Astrocyte (in vitro differentiated cells and primary cell): ENCODE measurements around the gene NUDT16L1. TPM values are rescaled to one million over a fixed set of nuclear protein-coding genes. Genes with fewer than 3 reads are reported as not detected.

Experiments
- DNase-seq: peaks from one replicate; pipeline ENCODE4 v3.0.0-alpha.2; 2010; ENCODE audit warnings: low read depth
- FAIRE-seq: peaks from 2 replicates; lab custom pipeline; 2011; peaks lifted over from hg19 to GRCh38; lab: Jason Lieb, UNC
- H2AFZ ChIP-seq: 2 replicates; pipeline ENCODE4 v1.6.0; 2012; ENCODE audit warnings: low read depth, low read length, inconsistent platforms
- H3K27ac ChIP-seq: 2 replicates; pipeline ENCODE4 v1.5.1; 2011; ENCODE audit warnings: low read depth, low read length, inconsistent platforms
- H3K27me3 ChIP-seq: 2 replicates; pipeline ENCODE4 v1.6.0; 2011; ENCODE audit warnings: low read length, inconsistent platforms; ENCODE audit not compliant: insufficient read depth
- H3K36me3 ChIP-seq: 2 replicates; pipeline ENCODE4 v1.5.1; 2011; ENCODE audit warnings: low read length, inconsistent platforms; ENCODE audit not compliant: insufficient read depth
- H3K4me1 ChIP-seq: 2 replicates; pipeline ENCODE4 v1.5.1; 2011; ENCODE audit warnings: low read length, inconsistent platforms; ENCODE audit not compliant: insufficient read depth
- H3K4me2 ChIP-seq: 2 replicates; pipeline ENCODE4 v1.6.0; 2012; ENCODE audit warnings: low read length, inconsistent platforms
- H3K4me3 ChIP-seq: 2 replicates; pipeline ENCODE4 v1.5.1; 2011; ENCODE audit warnings: low read depth, mild to moderate bottlenecking, low read length, inconsistent platforms; ENCODE audit not compliant: insufficient read depth
- H3K79me2 ChIP-seq: 2 replicates; pipeline ENCODE4 v1.6.0; 2012; ENCODE audit warnings: mild to moderate bottlenecking, low read length, inconsistent platforms; ENCODE audit not compliant: insufficient read depth
- H3K9ac ChIP-seq: 2 replicates; pipeline ENCODE4 v1.6.0; 2012; ENCODE audit warnings: mild to moderate bottlenecking, low read length, inconsistent platforms
- H3K9me3 ChIP-seq: 2 replicates; pipeline ENCODE4 v1.5.1; 2012; ENCODE audit warnings: low read depth, mild to moderate bottlenecking, low read length, inconsistent platforms; ENCODE audit not compliant: insufficient read depth
- H4K20me1 ChIP-seq: 2 replicates; pipeline ENCODE4 v1.6.0; 2012; ENCODE audit warnings: low read length, inconsistent platforms; ENCODE audit not compliant: insufficient read depth
- H3K27ac Mint-ChIP-seq: one replicate; pipeline ENCODE4 v1.8.0; 2021; ENCODE audit warnings: mild to moderate bottlenecking, mixed read lengths; ENCODE audit not compliant: unreplicated experiment
- H3K27me3 Mint-ChIP-seq: one replicate; pipeline ENCODE4 v1.8.0; 2021; ENCODE audit warnings: low read depth, mixed read lengths; ENCODE audit not compliant: unreplicated experiment
- H3K36me3 Mint-ChIP-seq: one replicate; pipeline ENCODE4 v1.8.0; 2021; ENCODE audit warnings: low read depth, mixed read lengths; ENCODE audit not compliant: unreplicated experiment
- H3K4me1 Mint-ChIP-seq: one replicate; pipeline ENCODE4 v1.8.0; 2021; ENCODE audit warnings: low read depth, mixed read lengths; ENCODE audit not compliant: unreplicated experiment
- H3K4me3 Mint-ChIP-seq: one replicate; pipeline ENCODE4 v1.8.0; 2021; ENCODE audit warnings: mild to moderate bottlenecking, moderate library complexity, mixed read lengths; ENCODE audit not compliant: unreplicated experiment
- H3K9me3 Mint-ChIP-seq: one replicate; pipeline ENCODE4 v1.8.0; 2021; ENCODE audit warnings: mild to moderate bottlenecking, mixed read lengths; ENCODE audit not compliant: unreplicated experiment
- EZH2 ChIP-seq: IDR thresholded peaks from 2 replicates; pipeline ENCODE4 v1.6.1; 2012; ENCODE audit warnings: mild to moderate bottlenecking, low read length, inconsistent platforms; ENCODE audit not compliant: insufficient read depth
- total RNA-seq: library from RNA; stranded (reverse); gene quantifications from 2 replicates; pipeline ENCODE4 v1.2.1, GENCODE V29; 2021
- TF ChIP-seq, protein P1 (sequence below): IDR thresholded peaks from 2 replicates; pipeline ENCODE4 v1.5.1; 2011; ENCODE audit warnings: low read depth, mild to moderate bottlenecking, inconsistent platforms, low read length, moderate library complexity; ENCODE audit not compliant: insufficient read depth

The NUDT16L1 gene
- total RNA-seq, 1 donor from 2014 or later = 42.2 TPM

DNA sequence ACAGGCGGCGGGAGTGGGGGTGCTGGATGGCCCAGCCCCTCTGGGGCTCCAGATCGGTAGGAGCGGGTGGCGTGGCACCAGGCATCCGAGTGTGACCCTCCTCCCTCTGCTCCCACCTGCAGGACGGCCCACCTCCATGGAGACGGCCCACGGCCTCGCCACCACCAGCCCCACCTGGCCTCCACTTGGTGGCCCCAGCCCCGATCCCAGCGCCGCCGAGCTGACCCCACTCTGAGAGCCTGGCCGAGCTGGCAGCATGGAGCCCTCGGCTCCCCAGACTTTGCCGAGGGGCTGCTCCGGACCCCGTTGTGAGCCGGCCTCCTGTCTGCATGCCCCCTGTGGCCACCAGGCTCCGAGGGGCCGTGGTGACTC is 4.7 kb upstream of the NUDT16L1 start:
- no peaks in the 10 kb centered on the region for H3K27me3 Mint-ChIP-seq
- Histone ChIP-seq H3K79me2 (peaks cover 1% of the 10 kb centered on the region), H4K20me1 (peaks cover 9% of the 10 kb centered on the region), H3K4me2 (no peak overlapping the region), H3K27me3 (no peaks in the 10 kb centered on the region), H3K9me3 (no peaks in the 10 kb centered on the region), H2AFZ (no peak overlapping the region), H3K9ac (no peak overlapping the region), H3K36me3 (no peaks in the 10 kb centered on the region), H3K4me3 (no peak overlapping the region), H3K27ac (no peak overlapping the region), H3K4me1 (peaks cover 5% of the 10 kb centered on the region)
- no peaks in the 10 kb centered on the region for H3K9me3 Mint-ChIP-seq
- TF ChIP-seq EZH2 = no peak
- TF ChIP-seq, protein P1, sequence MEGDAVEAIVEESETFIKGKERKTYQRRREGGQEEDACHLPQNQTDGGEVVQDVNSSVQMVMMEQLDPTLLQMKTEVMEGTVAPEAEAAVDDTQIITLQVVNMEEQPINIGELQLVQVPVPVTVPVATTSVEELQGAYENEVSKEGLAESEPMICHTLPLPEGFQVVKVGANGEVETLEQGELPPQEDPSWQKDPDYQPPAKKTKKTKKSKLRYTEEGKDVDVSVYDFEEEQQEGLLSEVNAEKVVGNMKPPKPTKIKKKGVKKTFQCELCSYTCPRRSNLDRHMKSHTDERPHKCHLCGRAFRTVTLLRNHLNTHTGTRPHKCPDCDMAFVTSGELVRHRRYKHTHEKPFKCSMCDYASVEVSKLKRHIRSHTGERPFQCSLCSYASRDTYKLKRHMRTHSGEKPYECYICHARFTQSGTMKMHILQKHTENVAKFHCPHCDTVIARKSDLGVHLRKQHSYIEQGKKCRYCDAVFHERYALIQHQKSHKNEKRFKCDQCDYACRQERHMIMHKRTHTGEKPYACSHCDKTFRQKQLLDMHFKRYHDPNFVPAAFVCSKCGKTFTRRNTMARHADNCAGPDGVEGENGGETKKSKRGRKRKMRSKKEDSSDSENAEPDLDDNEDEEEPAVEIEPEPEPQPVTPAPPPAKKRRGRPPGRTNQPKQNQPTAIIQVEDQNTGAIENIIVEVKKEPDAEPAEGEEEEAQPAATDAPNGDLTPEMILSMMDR = no peak
- DNase-seq = no peak
- no peak overlapping the region for H3K27ac Mint-ChIP-seq
- no peak for FAIRE-seq
- H3K36me3 Mint-ChIP-seq = peaks cover 5% of the 10 kb centered on the region
- H3K4me3 Mint-ChIP-seq = no peak overlapping the region
- no peaks in the 10 kb centered on the region for H3K4me1 Mint-ChIP-seq

GRCh38 chr16:4689091-4689671 is 4.2 kb upstream of the NUDT16L1 start:
- Histone ChIP-seq H3K4me2 (no peak overlapping the region), H3K9ac (no peak overlapping the region), H2AFZ (no peak overlapping the region), H3K27ac (no peak overlapping the region), H3K4me3 (no peak overlapping the region), H3K36me3 (no peaks in the 10 kb centered on the region), H3K9me3 (no peaks in the 10 kb centered on the region), H3K79me2 (peaks cover 5% of the 10 kb centered on the region), H4K20me1 (peaks cover 8% of the 10 kb centered on the region), H3K27me3 (no peaks in the 10 kb centered on the region), H3K4me1 (peaks cover 5% of the 10 kb centered on the region)
- Mint-ChIP-seq H3K36me3 (peaks cover 5% of the 10 kb centered on the region), H3K4me1 (no peaks in the 10 kb centered on the region), H3K27ac (no peak overlapping the region), H3K27me3 (no peaks in the 10 kb centered on the region), H3K4me3 (no peak overlapping the region), H3K9me3 (no peaks in the 10 kb centered on the region)
- no peak for TF ChIP-seq EZH2
- TF ChIP-seq, protein P1 = no peak
- DNase-seq (no peak), FAIRE-seq (no peak)

DNA sequence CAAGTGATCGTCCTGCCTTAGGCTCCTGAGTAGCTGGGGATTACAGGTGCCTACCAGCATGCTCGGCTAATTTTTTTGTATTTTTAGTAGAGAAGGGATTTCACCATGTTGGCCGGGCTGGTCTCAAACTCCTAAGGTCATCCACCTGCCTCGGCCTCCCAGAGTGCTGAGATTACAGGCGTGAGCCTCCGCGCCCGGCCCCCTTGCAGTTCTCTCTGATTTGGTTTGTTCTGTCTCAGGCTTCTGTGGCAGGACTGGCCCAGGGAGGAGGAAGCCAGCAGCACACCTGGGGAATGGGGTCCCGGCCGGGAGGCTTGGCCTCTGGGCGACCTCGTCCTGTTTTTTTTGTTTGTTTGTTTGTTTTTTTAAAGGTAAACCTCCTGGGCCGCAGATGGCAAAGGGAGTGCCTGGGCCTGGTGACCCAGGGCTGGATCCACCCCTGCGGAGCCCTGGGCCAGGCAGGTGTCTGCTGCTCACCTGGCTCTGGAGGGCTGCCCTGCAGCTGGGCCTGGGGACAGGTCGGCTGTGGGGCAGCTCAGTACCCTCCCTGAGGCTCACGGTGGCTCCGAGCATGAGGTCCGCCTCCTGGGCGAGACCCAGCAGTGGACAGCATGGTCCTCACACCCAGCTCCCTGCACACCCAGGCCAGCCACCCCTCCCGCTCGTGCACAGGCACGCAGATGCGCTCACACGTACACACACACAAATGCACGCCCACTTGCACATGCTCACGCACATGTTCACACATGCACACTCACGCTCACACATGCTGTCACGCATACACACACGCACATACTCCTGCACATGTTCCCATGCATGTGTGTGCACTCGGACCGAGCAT is 3.3 kb upstream of the NUDT16L1 start:
- Histone ChIP-seq H3K79me2 (peaks cover 10% of the 10 kb centered on the region), H4K20me1 (peaks cover 9% of the 10 kb centered on the region), H3K27me3 (no peaks in the 10 kb centered on the region), H3K27ac (no peak overlapping the region), H3K36me3 (no peaks in the 10 kb centered on the region), H3K4me2 (no peak overlapping the region), H3K4me3 (no peak overlapping the region), H3K4me1 (peaks cover 8% of the 10 kb centered on the region), H3K9me3 (no peaks in the 10 kb centered on the region), H2AFZ (no peak overlapping the region), H3K9ac (no peak overlapping the region)
- H3K4me3 Mint-ChIP-seq = no peak overlapping the region
- no peaks in the 10 kb centered on the region for H3K9me3 Mint-ChIP-seq
- DNase-seq (no peak), FAIRE-seq (no peak)
- no peak overlapping the region for H3K27ac Mint-ChIP-seq
- no peaks in the 10 kb centered on the region for H3K27me3 Mint-ChIP-seq
- peaks cover 2% of the 10 kb centered on the region for H3K36me3 Mint-ChIP-seq
- peaks cover under 1% of the 10 kb centered on the region for H3K4me1 Mint-ChIP-seq
- TF ChIP-seq, protein P1 = no peak
